ENCODE results near the gene CPNE5. TPM values are rescaled to one million over a fixed set of nuclear protein-coding genes. Genes with fewer than 3 reads are reported as not detected.

The CPNE5 gene
- total and polyA plus RNA-seq, 9 of the 15 experiments (the other 6 are each of a cell fraction or from before 2014, with no cell fraction given) = 0.14 to 1.0 (median 0.46) TPM; not detected in 2

DNA sequence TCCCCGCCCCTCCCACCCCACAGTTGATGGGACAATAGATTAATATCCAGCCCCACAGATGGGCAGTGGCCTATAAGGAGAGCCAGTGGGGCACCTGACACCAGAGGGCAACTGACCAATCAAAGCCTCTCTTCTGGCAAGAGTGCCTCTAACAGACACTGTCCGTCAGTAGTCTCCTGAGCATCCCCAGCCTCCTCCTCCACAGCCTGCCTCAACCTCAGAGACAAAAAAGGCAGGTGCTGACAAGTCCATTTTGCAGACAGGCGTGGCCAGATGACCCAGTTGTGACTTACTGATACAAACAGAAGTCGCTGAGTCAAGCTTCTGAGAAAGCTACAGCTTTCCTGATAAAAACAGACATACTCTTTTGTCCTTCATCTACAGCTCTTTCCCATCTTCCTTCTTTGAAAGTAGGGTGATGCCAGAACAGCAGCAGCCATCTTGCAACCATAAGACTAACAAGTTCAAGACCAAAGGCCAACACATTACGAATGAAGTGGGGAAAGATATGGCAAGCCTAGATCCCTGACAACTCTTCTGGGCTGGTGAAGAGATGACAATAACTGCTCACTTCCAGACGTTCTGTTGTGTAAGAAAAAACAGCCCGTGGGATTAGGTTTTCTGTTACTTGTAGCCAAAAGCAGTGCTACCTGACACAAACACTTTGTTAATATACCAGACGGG is 23.1 kb upstream of the CPNE5 start (continued):
- peak; percentile 62 to 70 for TF ChIP-seq NRF1 (conservative IDR thresholded peaks at IDR 0.05 in 1 of 2, IDR thresholded peaks at IDR 0.05 in 1 of 2)
- peak; percentile 67; the same call in 1 of the 2 replicates for TF ChIP-seq FOXM1 (IDR thresholded peaks at IDR 0.05; ENCODE audit: low read depth)
- TF ChIP-seq FOXM1 (CRISPR knock-in tag; IDR thresholded peaks at IDR 0.05; ENCODE audit: low read depth) = no peak
- peak; percentile 100 for TF ChIP-seq CTBP1 (IDR thresholded peaks at IDR 0.05; ENCODE audit: borderline replicate concordance)
- TF ChIP-seq ZNF830 (CRISPR knock-in tag; IDR thresholded peaks at IDR 0.05) = no peak
- no peak for TF ChIP-seq CBX5 (IDR thresholded peaks at IDR 0.05; ENCODE audit: borderline replicate concordance, low read depth)
- TF ChIP-seq CREM (IDR thresholded peaks at IDR 0.05; ENCODE audit: low read depth) = peak; percentile 46; the same call in 1 of the 2 replicates
- no peak for TF ChIP-seq ADNP (tag; IDR thresholded peaks at IDR 0.05)
- TF ChIP-seq, protein P1, sequence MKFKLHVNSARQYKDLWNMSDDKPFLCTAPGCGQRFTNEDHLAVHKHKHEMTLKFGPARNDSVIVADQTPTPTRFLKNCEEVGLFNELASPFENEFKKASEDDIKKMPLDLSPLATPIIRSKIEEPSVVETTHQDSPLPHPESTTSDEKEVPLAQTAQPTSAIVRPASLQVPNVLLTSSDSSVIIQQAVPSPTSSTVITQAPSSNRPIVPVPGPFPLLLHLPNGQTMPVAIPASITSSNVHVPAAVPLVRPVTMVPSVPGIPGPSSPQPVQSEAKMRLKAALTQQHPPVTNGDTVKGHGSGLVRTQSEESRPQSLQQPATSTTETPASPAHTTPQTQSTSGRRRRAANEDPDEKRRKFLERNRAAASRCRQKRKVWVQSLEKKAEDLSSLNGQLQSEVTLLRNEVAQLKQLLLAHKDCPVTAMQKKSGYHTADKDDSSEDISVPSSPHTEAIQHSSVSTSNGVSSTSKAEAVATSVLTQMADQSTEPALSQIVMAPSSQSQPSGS (CRISPR knock-in tag; IDR thresholded peaks at IDR 0.05) = no peak
- no peak for TF ChIP-seq ZNF174 (CRISPR knock-in tag; IDR thresholded peaks at IDR 0.05)
- TF ChIP-seq FOXA1 (IDR thresholded peaks at IDR 0.05; ENCODE audit: borderline replicate concordance) = no peak
- TF ChIP-seq SIN3A (IDR thresholded peaks at IDR 0.05; ENCODE audit: borderline replicate concordance in 2 of 2, control insufficient read depth in 1 of 2, low read depth in 2 of 2, low read length in 2 of 2) = no peak
- no peak for TF ChIP-seq BRF1 (IDR thresholded peaks at IDR 0.05; ENCODE audit: borderline replicate concordance, extremely low read depth, insufficient read length)
- TF ChIP-seq, protein P2, sequence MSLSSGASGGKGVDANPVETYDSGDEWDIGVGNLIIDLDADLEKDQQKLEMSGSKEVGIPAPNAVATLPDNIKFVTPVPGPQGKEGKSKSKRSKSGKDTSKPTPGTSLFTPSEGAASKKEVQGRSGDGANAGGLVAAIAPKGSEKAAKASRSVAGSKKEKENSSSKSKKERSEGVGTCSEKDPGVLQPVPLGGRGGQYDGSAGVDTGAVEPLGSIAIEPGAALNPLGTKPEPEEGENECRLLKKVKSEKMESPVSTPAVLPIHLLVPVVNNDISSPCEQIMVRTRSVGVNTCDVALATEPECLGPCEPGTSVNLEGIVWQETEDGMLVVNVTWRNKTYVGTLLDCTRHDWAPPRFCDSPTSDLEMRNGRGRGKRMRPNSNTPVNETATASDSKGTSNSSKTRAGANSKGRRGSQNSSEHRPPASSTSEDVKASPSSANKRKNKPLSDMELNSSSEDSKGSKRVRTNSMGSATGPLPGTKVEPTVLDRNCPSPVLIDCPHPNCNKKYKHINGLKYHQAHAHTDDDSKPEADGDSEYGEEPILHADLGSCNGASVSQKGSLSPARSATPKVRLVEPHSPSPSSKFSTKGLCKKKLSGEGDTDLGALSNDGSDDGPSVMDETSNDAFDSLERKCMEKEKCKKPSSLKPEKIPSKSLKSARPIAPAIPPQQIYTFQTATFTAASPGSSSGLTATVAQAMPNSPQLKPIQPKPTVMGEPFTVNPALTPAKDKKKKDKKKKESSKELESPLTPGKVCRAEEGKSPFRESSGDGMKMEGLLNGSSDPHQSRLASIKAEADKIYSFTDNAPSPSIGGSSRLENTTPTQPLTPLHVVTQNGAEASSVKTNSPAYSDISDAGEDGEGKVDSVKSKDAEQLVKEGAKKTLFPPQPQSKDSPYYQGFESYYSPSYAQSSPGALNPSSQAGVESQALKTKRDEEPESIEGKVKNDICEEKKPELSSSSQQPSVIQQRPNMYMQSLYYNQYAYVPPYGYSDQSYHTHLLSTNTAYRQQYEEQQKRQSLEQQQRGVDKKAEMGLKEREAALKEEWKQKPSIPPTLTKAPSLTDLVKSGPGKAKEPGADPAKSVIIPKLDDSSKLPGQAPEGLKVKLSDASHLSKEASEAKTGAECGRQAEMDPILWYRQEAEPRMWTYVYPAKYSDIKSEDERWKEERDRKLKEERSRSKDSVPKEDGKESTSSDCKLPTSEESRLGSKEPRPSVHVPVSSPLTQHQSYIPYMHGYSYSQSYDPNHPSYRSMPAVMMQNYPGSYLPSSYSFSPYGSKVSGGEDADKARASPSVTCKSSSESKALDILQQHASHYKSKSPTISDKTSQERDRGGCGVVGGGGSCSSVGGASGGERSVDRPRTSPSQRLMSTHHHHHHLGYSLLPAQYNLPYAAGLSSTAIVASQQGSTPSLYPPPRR (CRISPR knock-in tag; IDR thresholded peaks at IDR 0.05; ENCODE audit: borderline replicate concordance) = peak; percentile 55; the same call in 1 of the 2 replicates
- no peak; a peak in 1 of 4 replicates for TF ChIP-seq RAD21 (CRISPR knock-in tag; conservative IDR thresholded peaks at IDR 0.05 in 1 of 2, IDR thresholded peaks at IDR 0.05 in 1 of 2)
- peak; percentile 75 for TF ChIP-seq GATA2 (CRISPR knock-in tag; IDR thresholded peaks at IDR 0.05)
- peak; percentile 96 for TF ChIP-seq NFE2 (IDR thresholded peaks at IDR 0.05; ENCODE audit: low read depth)
- no peak for TF ChIP-seq NR4A1 (CRISPR knock-in tag; IDR thresholded peaks at IDR 0.05)
- TF ChIP-seq NR4A1 (tag; IDR thresholded peaks at IDR 0.05) = peak; percentile 97
- TF ChIP-seq POLR2A (conservative IDR thresholded peaks at IDR 0.05) = peak; percentile 46; the same call in 1 of the 2 replicates
- peak; percentile 61; the same call in 1 of the 2 replicates for TF ChIP-seq SMARCC2 (IDR thresholded peaks at IDR 0.05; ENCODE audit: low read depth)
- no peak for TF ChIP-seq GTF2F1 (IDR thresholded peaks at IDR 0.05; ENCODE audit: low read depth, low read length)
- no peak for TF ChIP-seq ASH1L (IDR thresholded peaks at IDR 0.05; ENCODE audit: borderline replicate concordance, low read depth, partially characterized antibody)
- no peak for TF ChIP-seq KAT7 (CRISPR knock-in tag; IDR thresholded peaks at IDR 0.05; ENCODE audit: borderline replicate concordance)
